Activated naive CD8-positive, alpha-beta T cell treated with anti-CD3 and anti-CD28 coated beads, Interleukin-2, amount 10 ng/mL, durations not matched to agents 7 days and 5 days (primary cell): ENCODE data around the gene POMZP3. TPM values are rescaled to one million over a fixed set of nuclear protein-coding genes. Genes with fewer than 3 reads are reported as not detected.
"Not testable (repeated sequence)": the region's sequence is repeated elsewhere in the genome, so short reads cannot be mapped to it uniquely, and the experiment has no call there.

Source experiments
- ATAC-seq: fragments of 150-1000 bp; cut with Tn5 transposase; one replicate; pipeline ENCODE4 v1.10.0; 2021; ENCODE audit warnings: low read depth, moderate library complexity
- POLR2A ChIA-PET: fragments of 350-600 bp; sonication (Branson Sonifier 250); formaldehyde crosslinking; loops from one replicate; lab custom pipeline; 2021; ENCODE audit warnings: antibody characterized with exemption; lab: Charles Lee
- DNase-seq: peaks from one replicate; pipeline ENCODE4 v3.0.0; 2021
- H3K27ac Mint-ChIP-seq: one replicate; pipeline ENCODE4 v1.8.0; 2022; ENCODE audit warnings: mild to moderate bottlenecking, mixed read lengths
- H3K27me3 Mint-ChIP-seq: one replicate; pipeline ENCODE4 v1.8.0; 2022; ENCODE audit warnings: mild to moderate bottlenecking, moderate library complexity, mixed read lengths
- H3K36me3 Mint-ChIP-seq: one replicate; pipeline ENCODE4 v1.8.0; 2021; ENCODE audit warnings: mild to moderate bottlenecking, mixed read lengths
- H3K4me1 Mint-ChIP-seq: one replicate; pipeline ENCODE4 v1.8.0; 2021; ENCODE audit warnings: mixed read lengths
- H3K4me3 Mint-ChIP-seq: one replicate; pipeline ENCODE4 v1.8.0; 2022; ENCODE audit warnings: mild to moderate bottlenecking, moderate library complexity, mixed read lengths
- H3K9me3 Mint-ChIP-seq: one replicate; pipeline ENCODE4 v1.8.0; 2021; ENCODE audit warnings: mixed read lengths
- total RNA-seq, 2 experiments: library from RNA; stranded (reverse); gene quantifications; one replicate each; pipeline ENCODE4 v1.2.3, GENCODE V29; 2021

POMZP3 gene
- total RNA-seq, 2 experiments from 2014 or later = 12.7 to 13.9 TPM

GRCh38 chr7:76600650-76601049 is 26.4 kb downstream of the POMZP3 start:
- H3K27me3 Mint-ChIP-seq, H3K36me3 Mint-ChIP-seq, DNase-seq, POLR2A ChIA-PET, ATAC-seq, H3K9me3 Mint-ChIP-seq: not testable (repeated sequence)
- Mint-ChIP-seq H3K27ac (peak overlapping the region; percentile 78), H3K4me1 (peaks cover 33% of the 10 kb centered on the region), H3K4me3 (peak overlapping the region; percentile 55)

DNA sequence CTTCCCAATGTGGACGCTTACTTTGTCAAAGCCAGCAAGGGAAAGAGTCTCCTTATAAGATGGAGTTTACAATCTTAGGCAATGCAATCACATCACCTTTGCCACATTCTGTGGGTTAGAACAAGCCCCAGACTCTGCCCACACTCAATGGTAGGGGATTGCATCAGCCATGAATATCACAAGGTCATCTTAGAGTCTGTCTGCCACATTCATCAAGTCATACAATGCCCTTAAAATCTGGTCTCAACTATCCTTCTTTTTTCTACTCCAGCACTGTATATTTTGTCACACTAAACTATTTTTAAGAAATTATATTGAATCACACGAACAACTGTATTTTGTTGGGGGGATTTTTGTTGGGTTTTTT is 27.0 kb downstream of the POMZP3 start:
- ATAC-seq = peak; percentile 77
- POLR2A ChIA-PET, H3K27me3 Mint-ChIP-seq, H3K4me3 Mint-ChIP-seq, H3K9me3 Mint-ChIP-seq, H3K36me3 Mint-ChIP-seq, DNase-seq: not testable (repeated sequence)
- H3K4me1 Mint-ChIP-seq = peaks cover 37% of the 10 kb centered on the region
- H3K27ac Mint-ChIP-seq = peak overlapping the region; percentile 78

- DNase-seq, H3K27me3 Mint-ChIP-seq, ATAC-seq, H3K36me3 Mint-ChIP-seq, H3K4me3 Mint-ChIP-seq, POLR2A ChIA-PET, H3K9me3 Mint-ChIP-seq: not testable (repeated sequence)
- Mint-ChIP-seq H3K27ac (peak overlapping the region; percentile 51), H3K4me1 (peaks cover 41% of the 10 kb centered on the region)
Observed at GRCh38 chr7:76598590-76599264, 28.4 kb downstream of the POMZP3 start.

DNA sequence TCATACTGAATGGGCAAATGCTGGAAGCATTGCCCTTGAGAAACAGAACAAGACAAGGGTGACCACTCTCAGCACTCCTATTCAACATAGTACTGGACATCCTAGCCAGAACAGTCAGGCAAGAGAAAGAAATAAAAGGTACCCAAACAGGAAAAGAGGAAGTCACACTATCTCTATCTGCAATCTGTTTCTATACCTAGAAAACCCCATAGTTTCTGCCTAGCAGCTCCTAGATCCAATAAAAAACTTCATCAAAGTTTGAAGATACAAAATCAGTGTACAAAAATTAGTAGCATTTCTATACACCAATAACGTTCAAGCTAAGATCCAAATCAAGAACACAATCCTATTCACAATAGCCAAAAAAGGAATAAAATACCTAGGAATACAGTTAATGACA is 29.8 kb downstream of the POMZP3 start:
- H3K27me3 Mint-ChIP-seq, POLR2A ChIA-PET, H3K27ac Mint-ChIP-seq, ATAC-seq, DNase-seq, H3K9me3 Mint-ChIP-seq: not testable (repeated sequence)
- peak overlapping the region; percentile 41 for H3K4me3 Mint-ChIP-seq
- H3K4me1 Mint-ChIP-seq = peaks cover 42% of the 10 kb centered on the region
- H3K36me3 Mint-ChIP-seq = peaks cover 13% of the 10 kb centered on the region

- H3K27ac Mint-ChIP-seq, H3K4me3 Mint-ChIP-seq, H3K27me3 Mint-ChIP-seq, POLR2A ChIA-PET, H3K9me3 Mint-ChIP-seq, DNase-seq, ATAC-seq: not testable (repeated sequence)
- peaks cover 35% of the 10 kb centered on the region for H3K4me1 Mint-ChIP-seq
- H3K36me3 Mint-ChIP-seq = peaks cover 20% of the 10 kb centered on the region
Observed at GRCh38 chr7:76592694-76593093, 34.4 kb downstream of the POMZP3 start.

- H3K9me3 Mint-ChIP-seq, DNase-seq, H3K27ac Mint-ChIP-seq, H3K27me3 Mint-ChIP-seq, H3K4me3 Mint-ChIP-seq, POLR2A ChIA-PET, ATAC-seq: not testable (repeated sequence)
- H3K4me1 Mint-ChIP-seq = peaks cover 32% of the 10 kb centered on the region
- H3K36me3 Mint-ChIP-seq = peaks cover 20% of the 10 kb centered on the region
Observed at GRCh38 chr7:76591602-76592304, 35.3 kb downstream of the POMZP3 start.

GRCh38 chr7:76591033-76591432 is 36.0 kb downstream of the POMZP3 start:
- peaks cover 31% of the 10 kb centered on the region for H3K4me1 Mint-ChIP-seq
- H3K27me3 Mint-ChIP-seq, DNase-seq, ATAC-seq, H3K27ac Mint-ChIP-seq, H3K9me3 Mint-ChIP-seq, H3K4me3 Mint-ChIP-seq, POLR2A ChIA-PET: not testable (repeated sequence)
- peaks cover 21% of the 10 kb centered on the region for H3K36me3 Mint-ChIP-seq

- not testable (repeated sequence) for H3K27ac Mint-ChIP-seq, H3K27me3 Mint-ChIP-seq
- peak; percentile 31 for ATAC-seq
Observed at GRCh38 chr7:76588586-76588985, 38.5 kb downstream of the POMZP3 start.

DNA sequence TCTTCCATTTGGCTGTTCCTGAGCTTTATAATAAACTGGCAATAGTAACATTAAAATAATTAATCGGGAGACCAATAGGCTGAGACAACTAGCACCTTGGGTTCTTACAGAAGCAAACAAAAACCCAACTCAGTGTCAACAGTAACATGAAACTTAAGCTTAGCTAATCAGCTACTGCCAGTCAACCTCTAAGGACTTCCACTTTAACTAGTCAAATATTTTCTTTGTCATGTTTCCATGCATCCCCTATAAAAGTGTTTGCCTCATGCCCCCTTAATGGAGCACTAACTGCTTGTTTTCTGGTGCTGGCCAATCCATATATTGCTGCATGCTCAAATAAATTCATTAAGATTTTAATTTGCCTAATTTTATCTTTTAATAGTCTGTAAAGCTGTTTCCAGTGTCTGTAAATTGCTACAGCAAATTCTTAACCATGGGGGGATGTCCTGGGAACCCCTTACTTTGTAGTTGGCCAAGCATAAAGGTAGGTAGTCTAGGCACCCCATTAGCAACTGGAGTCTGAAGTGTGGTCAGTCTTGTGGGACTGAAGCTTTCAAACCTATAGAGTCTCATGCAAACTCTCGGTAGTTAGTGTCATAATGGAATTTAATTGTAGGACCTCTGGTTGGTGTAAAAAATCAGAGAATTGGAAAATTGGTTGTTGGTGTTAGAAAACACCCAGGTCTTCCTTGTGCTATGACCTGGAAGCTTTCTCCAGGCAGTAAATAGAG is 40.3 kb downstream of the POMZP3 start:
- not testable (repeated sequence) for H3K27ac Mint-ChIP-seq, H3K9me3 Mint-ChIP-seq

More at GRCh38 chr7:76588586-76588985, 38.5 kb downstream of the POMZP3 start:
- Mint-ChIP-seq H3K4me1 (peaks cover 26% of the 10 kb centered on the region), H3K36me3 (peaks cover 16% of the 10 kb centered on the region)
- H3K9me3 Mint-ChIP-seq, H3K4me3 Mint-ChIP-seq, POLR2A ChIA-PET, DNase-seq: not testable (repeated sequence)

DNA sequence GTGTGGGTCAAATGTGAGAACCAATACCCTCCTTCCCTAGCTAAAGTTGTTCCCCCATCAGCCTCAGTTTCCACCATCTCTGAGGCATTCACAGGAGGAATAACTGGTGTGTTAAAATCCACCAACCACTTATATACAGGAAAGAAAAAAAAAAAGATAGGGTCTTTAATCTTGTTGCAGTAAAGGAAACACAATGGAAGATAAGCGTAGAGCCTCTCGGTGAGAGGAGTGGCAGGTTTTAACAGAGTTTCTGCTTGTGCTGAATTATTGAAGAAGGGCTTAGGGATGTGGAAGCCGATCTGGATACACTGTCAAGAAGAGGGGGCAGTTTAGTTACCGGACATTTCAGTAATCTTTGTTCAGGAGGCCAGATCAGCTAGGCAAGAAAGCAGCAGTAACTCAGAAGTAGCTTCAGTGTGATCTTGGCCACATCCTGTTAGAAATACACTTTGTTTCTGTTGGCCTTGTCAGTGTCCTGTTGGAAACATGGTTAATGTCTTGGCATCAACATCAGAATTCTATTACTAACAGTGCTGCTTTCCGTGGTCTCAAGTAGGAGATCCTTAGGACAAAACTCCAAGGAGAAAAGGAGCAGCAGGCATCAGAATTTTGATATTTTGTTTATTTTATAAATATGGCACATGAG is 43.3 kb downstream of the POMZP3 start:
- H3K4me3 Mint-ChIP-seq = peak overlapping the region; percentile 69
- H3K4me1 Mint-ChIP-seq = peaks cover 31% of the 10 kb centered on the region
- H3K36me3 Mint-ChIP-seq = peaks cover 11% of the 10 kb centered on the region
- ATAC-seq = peak; percentile 59
- POLR2A ChIA-PET, DNase-seq, H3K27me3 Mint-ChIP-seq, H3K9me3 Mint-ChIP-seq: not testable (repeated sequence)
- peak overlapping the region; percentile 92 for H3K27ac Mint-ChIP-seq

More for the DNA sequence above, 40.3 kb downstream of the POMZP3 start:
- POLR2A ChIA-PET, H3K4me3 Mint-ChIP-seq, H3K27me3 Mint-ChIP-seq, ATAC-seq, DNase-seq, H3K36me3 Mint-ChIP-seq: not testable (repeated sequence)
- H3K4me1 Mint-ChIP-seq = peaks cover 32% of the 10 kb centered on the region

- POLR2A ChIA-PET, H3K9me3 Mint-ChIP-seq, H3K27me3 Mint-ChIP-seq, DNase-seq: not testable (repeated sequence)
- Mint-ChIP-seq H3K27ac (peak overlapping the region; percentile 92), H3K36me3 (peaks cover 11% of the 10 kb centered on the region), H3K4me3 (peak overlapping the region; percentile 69), H3K4me1 (peaks cover 26% of the 10 kb centered on the region)
- peak; percentile 71 for ATAC-seq
Observed at GRCh38 chr7:76582848-76583631, 44.0 kb downstream of the POMZP3 start.

GRCh38 chr7:76575919-76576655 is 51.0 kb downstream of the POMZP3 start:
- H3K4me1 Mint-ChIP-seq, H3K27ac Mint-ChIP-seq, H3K27me3 Mint-ChIP-seq, H3K4me3 Mint-ChIP-seq, H3K36me3 Mint-ChIP-seq, DNase-seq, ATAC-seq, POLR2A ChIA-PET, H3K9me3 Mint-ChIP-seq: not testable (repeated sequence)
